ENCODE results near the gene RGS1.

RGS1 gene

GRCh38 chr1:192554904-192555303, 20.7 kb upstream of the RGS1 start:
- no peak for DNase-seq

DNA sequence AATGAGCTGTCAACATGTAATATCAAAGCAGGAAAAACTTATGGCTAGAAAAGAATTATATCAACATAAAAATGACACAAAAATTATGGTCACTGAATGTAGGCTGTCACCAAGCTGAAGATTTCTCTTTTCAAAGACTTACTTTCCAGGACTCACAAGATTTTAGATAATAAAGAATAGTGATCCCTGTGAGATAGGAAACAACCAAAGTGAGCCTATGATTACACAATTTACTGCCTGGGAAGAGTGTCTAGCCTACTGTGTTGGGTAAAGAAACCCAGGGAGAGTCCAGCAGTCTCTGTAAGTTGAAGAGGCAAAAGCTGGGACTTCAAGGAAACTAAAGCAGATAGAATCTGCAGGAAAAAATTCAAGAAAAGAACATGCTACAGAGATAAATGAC, 20.2 kb upstream of the RGS1 start:
- DNase-seq = no peak

- no peak for DNase-seq
Measured at GRCh38 chr1:192557841-192558595, 17.6 kb upstream of the RGS1 start.

GRCh38 chr1:192559115-192560006, 16.2 kb upstream of the RGS1 start:
- DNase-seq = no peak

DNA sequence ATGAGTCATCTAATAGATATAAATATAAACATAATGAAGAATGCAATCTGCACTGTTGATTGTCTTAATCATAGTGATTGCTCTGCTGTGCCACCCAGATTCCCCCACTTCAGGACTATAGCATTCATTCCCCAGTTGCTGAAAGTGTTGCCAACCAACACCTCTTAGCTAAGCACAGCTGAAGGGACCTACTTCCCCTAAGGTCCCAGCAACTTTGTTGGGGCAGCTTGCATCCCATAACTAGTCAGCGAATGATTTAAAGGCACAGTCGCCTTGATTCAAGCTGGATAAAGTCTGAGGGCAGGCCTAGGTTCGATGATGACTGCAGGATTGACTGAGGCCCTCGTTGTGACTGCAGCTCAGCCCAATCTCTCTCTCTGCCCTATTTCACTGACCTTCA, 14.3 kb upstream of the RGS1 start:
- no peak for DNase-seq

- no peak for DNase-seq
Measured at GRCh38 chr1:192563129-192563528, 12.4 kb upstream of the RGS1 start.

GRCh38 chr1:192564099-192564498, 11.5 kb upstream of the RGS1 start:
- no peak for DNase-seq

DNA sequence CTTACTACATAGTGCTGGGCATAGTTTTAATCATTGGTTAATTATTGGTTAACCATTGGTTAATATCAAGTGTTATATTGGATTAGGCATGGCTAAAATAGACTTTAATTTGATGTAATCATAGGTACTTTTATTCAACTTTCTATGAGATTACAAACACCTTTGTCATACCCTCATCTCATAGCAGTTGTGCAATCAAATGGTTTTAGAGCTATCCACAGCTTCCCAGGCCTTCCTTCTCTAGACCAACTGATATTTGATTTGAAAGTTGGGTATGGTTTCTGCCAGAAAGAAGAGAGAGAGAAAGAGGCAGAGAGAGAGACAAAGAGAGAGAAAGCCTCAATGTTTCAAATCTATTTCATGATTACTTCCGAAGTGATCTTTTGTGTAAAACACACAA, 9.6 kb upstream of the RGS1 start:
- no peak for DNase-seq

- no peak for DNase-seq
Measured at GRCh38 chr1:192566657-192567056, 8.9 kb upstream of the RGS1 start.

- DNase-seq = no peak
Measured at GRCh38 chr1:192568063-192568462, 7.5 kb upstream of the RGS1 start.

DNA sequence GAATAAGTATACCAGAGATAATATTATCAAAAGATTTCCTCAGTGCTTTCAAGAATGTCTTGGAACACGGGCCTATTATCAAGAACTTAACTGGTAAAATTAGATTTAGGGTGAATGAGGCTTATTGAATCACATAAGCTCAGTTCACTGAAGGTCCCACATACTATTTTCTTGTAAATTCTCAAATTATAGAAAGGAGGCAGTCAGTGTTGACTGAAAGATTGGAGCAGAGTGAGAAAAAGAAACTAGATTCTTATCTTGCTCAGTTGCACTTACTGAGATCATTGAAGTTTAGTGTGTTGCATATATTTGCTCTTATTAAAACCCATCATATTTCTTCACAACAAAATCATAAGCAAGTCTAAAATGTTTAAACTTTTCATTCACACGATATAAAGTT, 3.9 kb upstream of the RGS1 start:
- no peak for DNase-seq

DNA sequence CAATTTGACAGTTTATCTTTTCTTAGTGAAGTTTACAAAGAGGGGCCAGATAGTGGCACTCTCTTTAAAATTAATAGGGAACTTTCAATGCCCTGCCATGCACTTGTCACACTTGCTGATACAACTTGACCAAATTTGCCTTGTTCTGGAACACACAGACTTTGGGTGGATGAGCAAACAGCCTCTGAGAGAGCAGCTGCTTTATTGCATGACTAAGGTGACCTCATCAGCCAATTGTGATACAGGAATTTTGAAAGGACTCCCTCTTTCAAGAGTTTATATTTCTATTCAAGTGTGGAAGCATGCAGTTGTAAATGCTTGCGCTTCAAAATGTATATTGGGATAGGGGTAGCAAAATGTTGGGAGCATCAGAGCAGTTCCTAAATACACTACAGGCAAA, 2.1 kb upstream of the RGS1 start:
- DNase-seq = no peak

GRCh38 chr1:192574073-192574472, 1.5 kb upstream of the RGS1 start:
- no peak for DNase-seq

GRCh38 chr1:192576190-192577144, 894 bp downstream of the RGS1 start:
- DNase-seq = no peak

DNA sequence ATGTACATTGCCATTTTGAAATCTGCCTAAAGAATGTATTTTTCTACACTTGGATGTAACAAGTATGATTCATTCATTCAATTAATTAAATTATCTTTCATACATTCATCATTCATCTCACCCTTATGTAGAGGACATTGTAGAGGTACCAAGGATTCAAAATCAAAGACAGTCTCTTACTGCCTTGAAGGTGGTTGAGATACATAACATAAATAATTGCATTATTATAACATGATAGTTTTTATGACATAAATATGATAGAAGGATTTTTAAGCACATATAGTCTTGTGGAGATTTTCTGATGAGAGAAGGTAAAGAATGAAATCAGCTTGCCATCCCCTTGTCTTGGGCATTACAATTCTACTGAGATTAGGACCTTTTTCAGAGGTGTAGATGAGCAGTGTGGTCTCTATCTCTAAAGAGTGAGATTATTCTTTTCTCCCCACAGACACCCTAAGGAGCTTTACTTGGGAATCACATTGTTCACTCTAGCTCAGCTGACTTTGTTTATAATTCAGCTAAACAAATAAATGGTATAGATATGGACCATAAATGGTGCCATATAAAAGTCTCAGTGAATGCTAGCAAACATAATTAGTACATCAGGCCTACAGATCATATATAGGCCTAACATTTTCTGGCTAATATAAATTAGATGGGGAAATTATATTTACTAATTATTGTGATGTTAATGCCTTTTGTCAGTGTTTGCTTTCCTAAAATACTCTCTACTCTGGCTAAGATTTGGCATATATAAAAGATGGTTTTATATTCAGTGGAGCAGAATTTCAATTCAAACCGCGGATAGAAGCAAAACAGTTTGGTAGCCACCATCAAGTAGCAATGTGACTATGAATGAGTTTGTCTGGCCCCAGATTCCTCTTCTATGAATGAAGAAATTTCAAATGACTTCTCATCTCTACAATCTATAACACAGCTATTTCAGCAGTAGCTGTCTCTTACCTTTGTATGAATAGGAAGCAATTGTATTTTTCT, 1.9 kb downstream of the RGS1 start:
- DNase-seq = no peak

- no peak for DNase-seq
Measured at GRCh38 chr1:192578144-192578909, 2.8 kb downstream of the RGS1 start.

DNA sequence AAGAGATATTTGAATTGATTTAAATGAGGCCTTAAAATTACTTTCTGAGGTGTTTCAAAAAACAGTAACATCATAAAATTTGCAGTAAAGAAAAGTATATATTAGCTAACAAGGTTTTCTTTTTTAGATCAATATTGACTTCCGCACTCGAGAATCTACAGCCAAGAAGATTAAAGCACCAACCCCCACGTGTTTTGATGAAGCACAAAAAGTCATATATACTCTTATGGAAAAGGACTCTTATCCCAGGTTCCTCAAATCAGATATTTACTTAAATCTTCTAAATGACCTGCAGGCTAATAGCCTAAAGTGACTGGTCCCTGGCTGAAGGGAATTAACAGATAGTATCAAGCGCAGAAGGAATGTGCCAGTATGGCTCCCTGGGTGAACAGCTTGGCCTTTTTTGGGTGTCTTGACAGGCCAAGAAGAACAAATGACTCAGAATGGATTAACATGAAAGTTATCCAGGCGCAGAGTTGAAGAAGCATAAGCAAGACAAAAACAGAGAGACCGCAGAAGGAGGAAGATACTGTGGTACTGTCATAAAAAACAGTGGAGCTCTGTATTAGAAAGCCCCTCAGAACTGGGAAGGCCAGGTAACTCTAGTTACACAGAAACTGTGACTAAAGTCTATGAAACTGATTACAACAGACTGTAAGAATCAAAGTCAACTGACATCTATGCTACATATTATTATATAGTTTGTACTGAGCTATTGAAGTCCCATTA, 3.6 kb downstream of the RGS1 start:
- DNase-seq = no peak

GRCh38 chr1:192580351-192580962, 4.9 kb downstream of the RGS1 start:
- DNase-seq = peak; percentile 15

GRCh38 chr1:192581131-192581927, 5.8 kb downstream of the RGS1 start:
- DNase-seq = no peak

Measured in RPMI8226 (cell line).